H1 (cell line): ENCODE results near the gene CLCN5. TPM values are rescaled to one million over a fixed set of nuclear protein-coding genes. Genes with fewer than 3 reads are reported as not detected.

Source experiments
- CTCF ChIA-PET: fragments of 300-600 bp; sonication (Branson Sonifier 250); formaldehyde crosslinking; loops from one replicate; lab custom pipeline; 2021; ENCODE audit not compliant: partially characterized antibody; lab: Charles Lee
- POLR2A ChIA-PET: fragments of 300-600 bp; sonication (Branson Sonifier 250); formaldehyde crosslinking; loops from one replicate; lab custom pipeline; 2021; ENCODE audit warnings: inconsistent platforms; ENCODE audit not compliant: partially characterized antibody; lab: Charles Lee
- DNase-seq, 2 experiments: peaks; one replicate each; pipeline versions ENCODE4 v3.0.0 to v3.0.0-alpha.2; 2010 to 2022; ENCODE audit warnings: low spot score in 2 of 2, low read depth in 1 of 2, mixed read lengths in 1 of 2
- FAIRE-seq: peaks from 2 replicates; lab custom pipeline; 2011; peaks lifted over from hg19 to GRCh38; lab: Jason Lieb, UNC
- H2AFZ ChIP-seq: 2 replicates; pipeline ENCODE4 v1.8.1; 2012; ENCODE audit warnings: low read length, inconsistent platforms
- H2AK5ac ChIP-seq: 2 replicates; pipeline ENCODE4 v1.6.1; 2013; ENCODE audit warnings: low read depth, low read length
- H2BK120ac ChIP-seq: replicated peaks from 2 replicates; pipeline ENCODE3; 2013; ENCODE audit warnings: low read depth, low read length, inconsistent platforms
- H2BK12ac ChIP-seq: 2 replicates; pipeline ENCODE4 v1.6.1; 2013; ENCODE audit warnings: low read depth, low read length
- H2BK15ac ChIP-seq: 2 replicates; pipeline ENCODE4 v1.6.1; 2013; ENCODE audit warnings: low read length
- H2BK20ac ChIP-seq: 2 replicates; pipeline ENCODE4 v1.6.1; 2013; ENCODE audit warnings: low read length
- H2BK5ac ChIP-seq: 2 replicates; pipeline ENCODE4 v1.6.1; 2013; ENCODE audit warnings: low read depth, low read length
- H3K14ac ChIP-seq: 2 replicates; pipeline ENCODE4 v1.6.1; 2013; ENCODE audit warnings: inconsistent platforms; ENCODE audit not compliant: insufficient read length
- H3K18ac ChIP-seq: 2 replicates; pipeline ENCODE4 v1.6.1; 2013; ENCODE audit warnings: low read length; ENCODE audit errors: extremely low read depth
- H3K23ac ChIP-seq: 2 replicates; pipeline ENCODE4 v1.6.1; 2013; ENCODE audit warnings: inconsistent platforms; ENCODE audit not compliant: insufficient read length
- H3K23me2 ChIP-seq: 2 replicates; pipeline ENCODE4 v1.6.1; 2013; ENCODE audit warnings: low read depth, low read length
- H3K27ac ChIP-seq: 2 replicates; pipeline ENCODE4 v1.6.1; 2011; ENCODE audit warnings: low read depth, low read length, inconsistent platforms
- H3K27me3 ChIP-seq, 4 experiments: replicated peaks in 1 of 4; 1 replicate in 1 of 4; 2 replicates in 3 of 4; pipeline versions ENCODE4 v1.6.1 to v1.8.1; 2011 to 2013; ENCODE audit warnings: low read length in 3 of 4, mild to moderate bottlenecking in 3 of 4, inconsistent platforms in 2 of 4, mixed read lengths in 2 of 4, moderate library complexity in 1 of 4; ENCODE audit not compliant: control insufficient read depth in 3 of 4, insufficient read depth in 3 of 4; ENCODE audit errors: extremely low read depth in 1 of 4
- H3K36me3 ChIP-seq, 4 experiments: 2 replicates each; pipeline versions ENCODE4 v1.6.1 to v1.8.1; 2011 to 2013; ENCODE audit warnings: mild to moderate bottlenecking in 4 of 4, low read length in 3 of 4, moderate library complexity in 2 of 4, control low read depth in 1 of 4, inconsistent platforms in 1 of 4; ENCODE audit not compliant: insufficient read depth in 4 of 4, control insufficient read depth in 2 of 4
- H3K4ac ChIP-seq: replicated peaks from 2 replicates; pipeline ENCODE3; 2013; ENCODE audit warnings: low read length, low read depth, mixed read lengths, inconsistent platforms; ENCODE audit not compliant: insufficient read length
- H3K4me1 ChIP-seq, 4 experiments: replicated peaks in 1 of 4; 1 replicate in 1 of 4; 2 replicates in 3 of 4; pipeline versions ENCODE4 v1.6.1 to v1.8.1; 2011 to 2013; ENCODE audit warnings: low read length in 3 of 4, inconsistent platforms in 2 of 4, mixed read lengths in 1 of 4; ENCODE audit not compliant: insufficient read depth in 4 of 4, control insufficient read depth in 3 of 4
- H3K4me2 ChIP-seq, 2 experiments: 2 replicates each; pipeline versions ENCODE4 v1.6.1 to v1.8.1; 2011 to 2013; ENCODE audit warnings: low read depth in 2 of 2, low read length in 2 of 2, control low read depth in 1 of 2, inconsistent platforms in 1 of 2, mild to moderate bottlenecking in 1 of 2; ENCODE audit not compliant: insufficient read depth in 1 of 2
- H3K4me3 ChIP-seq, 4 experiments: fragments of 200-600, 300-600 bp in 1 of 4; sonication (generic), shearing (Covaris generic), sonication (Bioruptor Twin) in 1 of 4; 2 replicates each; pipeline versions ENCODE4 v1.5.1 to v1.8.1; 2011 to 2016; ENCODE audit warnings: low read length in 4 of 4, low read depth in 3 of 4, control low read depth in 2 of 4, inconsistent platforms in 2 of 4, mild to moderate bottlenecking in 2 of 4, mixed read lengths in 1 of 4, moderate library complexity in 1 of 4; ENCODE audit not compliant: insufficient read depth in 2 of 4; ENCODE audit errors: extremely low read depth in 1 of 4
- H3K56ac ChIP-seq: replicated peaks from 2 replicates; pipeline ENCODE3; 2013; ENCODE audit warnings: low read depth, mild to moderate bottlenecking, mixed read lengths, low read length, inconsistent platforms; ENCODE audit not compliant: insufficient read length
- H3K79me1 ChIP-seq: 2 replicates; pipeline ENCODE4 v1.6.1; 2013; ENCODE audit warnings: low read depth, low read length, control low read depth
- H3K79me2 ChIP-seq, 2 experiments: 2 replicates each; pipeline versions ENCODE4 v1.6.1 to v1.8.1; 2012 to 2013; ENCODE audit warnings: low read length in 2 of 2, mild to moderate bottlenecking in 2 of 2, inconsistent platforms in 1 of 2; ENCODE audit not compliant: insufficient read depth in 2 of 2, control insufficient read depth in 1 of 2
- H3K9ac ChIP-seq, 4 experiments: replicated peaks in 1 of 4; 1 replicate in 1 of 4; 2 replicates in 3 of 4; pipeline versions ENCODE4 v1.6.1 to v1.8.1; 2011 to 2013; ENCODE audit warnings: low read depth in 3 of 4, low read length in 3 of 4, control low read depth in 2 of 4, mild to moderate bottlenecking in 2 of 4, moderate library complexity in 2 of 4, inconsistent platforms in 1 of 4; ENCODE audit errors: extremely low read depth in 1 of 4
- H3K9me3 ChIP-seq, 2 experiments: 2 replicates each; pipeline versions ENCODE4 v1.6.1 to v1.8.1; 2012 to 2013; ENCODE audit warnings: mild to moderate bottlenecking in 2 of 2, moderate library complexity in 2 of 2, control low read depth in 1 of 2, inconsistent platforms in 1 of 2, low read depth in 1 of 2, low read length in 1 of 2, mixed read lengths in 1 of 2; ENCODE audit not compliant: insufficient read depth in 2 of 2
- H4K20me1 ChIP-seq, 2 experiments: replicated peaks in 1 of 2; 2 replicates each; pipeline versions ENCODE3 to v1.8.1; 2011 to 2013; ENCODE audit warnings: inconsistent platforms in 2 of 2, low read length in 2 of 2, mild to moderate bottlenecking in 1 of 2; ENCODE audit not compliant: insufficient read depth in 2 of 2, control insufficient read depth in 1 of 2
- H4K5ac ChIP-seq: 2 replicates; pipeline ENCODE4 v1.6.1; 2013; ENCODE audit warnings: low read length, low read depth, mixed read lengths, inconsistent platforms; ENCODE audit not compliant: insufficient read length
- H4K8ac ChIP-seq: 2 replicates; pipeline ENCODE4 v1.8.0; 2013; ENCODE audit warnings: mild to moderate bottlenecking, moderate library complexity, low read length, inconsistent platforms; ENCODE audit not compliant: insufficient read depth; ENCODE audit errors: extremely low read depth
- H4K91ac ChIP-seq: replicated peaks from 2 replicates; pipeline ENCODE3; 2013; ENCODE audit warnings: low read length, mixed read lengths, inconsistent platforms; ENCODE audit not compliant: insufficient read length
- WGBS, 2 experiments: shearing (Covaris generic) in 1 of 2; methylation state at CpG; one replicate each; pipeline versions ENCODE4 v1.1.6 to v1.1.7; 2013 to 2015; ENCODE audit warnings: low lambda C conversion rate in 2 of 2, mixed read lengths in 2 of 2, inconsistent platforms in 1 of 2, low coverage in 1 of 2, missing lambda C conversion rate in 1 of 2; ENCODE audit not compliant: insufficient replicate concordance in 2 of 2, insufficient coverage in 1 of 2, insufficient read length in 1 of 2; ENCODE audit errors: extremely low coverage in 1 of 2, missing lambda C conversion rate in 1 of 2; 5-methylcytosine and 5-hydroxymethylcytosine counted together
- polyA plus RNA-seq, 7 experiments: library from polyadenylated mRNA; depleted of rRNA in 3 of 7; stranded (reverse) in 5 of 7; unstranded in 2 of 7; fragments of >200 nt in 5 of 7; fragments of 200-250 nt in 2 of 7; gene quantifications; 1 replicate in 5 of 7; 2 replicates in 1 of 7; 4 replicates in 1 of 7; pipeline versions ENCODE4 v1.2.1 to v1.2.3, GENCODE V29; 2011 to 2013; ENCODE audit warnings: missing spikeins in 2 of 7, mixed read lengths in 2 of 7
- total RNA-seq: library from RNA; stranded (reverse); fragmentation: NEBNext Ultra II Directional; extraction: Animal tissue kit (Norgen Biotek cat#: 25700); gene quantifications from 2 replicates; pipeline ENCODE4 v1.2.1, GENCODE V29; 2021

The CLCN5 gene
- total and polyA plus RNA-seq, 2 of the 8 experiments (the other 6 are each of a cell fraction or from before 2014, with no cell fraction given), result 4.2 to 9.7 TPM

- no peak for DNase-seq
- no peak overlapping the region for H2AFZ ChIP-seq
- no peaks in the 10 kb centered on the region; the same call in 1 of the 2 replicates for H3K23me2 ChIP-seq
- H2BK12ac ChIP-seq, result no peak overlapping the region
- no peak overlapping the region for H3K4me2 ChIP-seq
- H3K27ac ChIP-seq, result no peak overlapping the region
- CTCF ChIA-PET, result interaction anchor here (0.5 to 2.0 kb wide), 3 partner anchors 8 to 84 kb away, joined by 3 to 6 read pairs (median 4); no protein-coding TSS in a partner anchor
- POLR2A ChIA-PET, result no interaction called here
- H2AK5ac ChIP-seq, result no peak overlapping the region
- H2BK20ac ChIP-seq, result no peak overlapping the region
- 95% methylated on average over 2 of the region's 2 CpGs; no CpG with 5 or more reads in 1 of the 2 experiments for WGBS, 2 experiments
- no peak overlapping the region for H4K5ac ChIP-seq
- no peaks in the 10 kb centered on the region for H3K79me1 ChIP-seq
- H3K56ac ChIP-seq, result no peak overlapping the region
- H4K20me1 ChIP-seq, result no peaks in the 10 kb centered on the region
- no peak overlapping the region for H3K4me3 ChIP-seq
- no peak overlapping the region for H3K14ac ChIP-seq
- H3K79me2 ChIP-seq, result no peaks in the 10 kb centered on the region
- no peak overlapping the region for H4K91ac ChIP-seq
- no peak overlapping the region for H3K4ac ChIP-seq
- no peak overlapping the region for H2BK15ac ChIP-seq
- no peaks in the 10 kb centered on the region for H3K4me1 ChIP-seq
- no peaks in the 10 kb centered on the region for H3K9me3 ChIP-seq
- H3K9ac ChIP-seq, result no peak overlapping the region; a peak in 1 of 7 replicates
- H2BK5ac ChIP-seq, result no peak overlapping the region
- no peaks in the 10 kb centered on the region for H3K27me3 ChIP-seq
- H3K23ac ChIP-seq, result no peak overlapping the region
- H3K36me3 ChIP-seq, result no peaks in the 10 kb centered on the region
- no peak for FAIRE-seq
- no peak overlapping the region for H3K18ac ChIP-seq
- H2BK120ac ChIP-seq, result no peak overlapping the region
- H4K8ac ChIP-seq, result no peak overlapping the region
Measured at GRCh38 chrX:50003927-50004326, 81.5 kb downstream of the CLCN5 start.
